Uterus (tissue), 2 donors: ENCODE data around the gene SPC25.

Experiments
- POLR2A ChIP-seq, 2 donors: fragments of 450-650 bp; IDR thresholded peaks; one replicate each; pipeline ENCODE4 v1.6.1; 2016; ENCODE audit warnings: antibody characterized with exemption in 2 of 2, mild to moderate bottlenecking in 1 of 2, moderate library complexity in 1 of 2
- TF ChIP-seq, protein P1 (sequence below), 4 experiments: fragments of 200-600 bp in 2 of 4; fragments of 450-650 bp in 2 of 4; sonication (generic) in 2 of 4; IDR thresholded peaks; one replicate each; pipeline ENCODE4 v1.5.1; 2016 to 2019; ENCODE audit warnings: antibody characterized with exemption in 4 of 4, mild to moderate bottlenecking in 2 of 4, moderate library complexity in 1 of 4

DNA sequence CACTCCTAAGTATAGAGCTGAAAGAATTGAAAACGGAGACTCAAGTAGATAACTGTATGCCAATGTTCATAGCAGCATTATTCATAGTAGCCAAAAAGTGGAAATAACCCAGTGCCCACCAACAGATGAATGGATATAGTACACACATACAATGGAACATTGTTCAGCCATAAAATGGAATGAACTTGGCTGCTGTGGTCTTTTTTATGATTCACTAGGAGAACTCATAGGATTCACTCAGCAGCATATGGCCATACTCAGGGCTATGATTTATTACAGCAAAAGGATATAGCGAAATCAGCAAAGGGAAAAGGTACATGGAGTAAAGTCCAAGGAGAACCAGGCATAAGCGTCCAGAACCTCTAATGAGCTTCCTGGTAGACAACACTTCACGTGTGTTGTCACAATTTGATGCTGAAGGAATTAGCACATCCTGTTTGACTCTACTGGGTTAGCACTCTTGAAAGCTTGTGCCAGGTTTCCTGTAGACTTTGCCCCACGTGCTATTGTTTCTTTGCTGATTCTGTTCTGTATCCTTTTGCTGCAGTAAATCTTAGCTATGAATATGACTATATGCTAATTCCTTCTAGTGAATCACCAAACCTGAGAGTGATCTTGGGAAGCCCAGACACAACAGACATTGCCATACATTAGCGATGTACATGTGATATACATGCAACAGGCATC, 15.7 kb downstream of the SPC25 start:
- TF ChIP-seq, protein P1, sequence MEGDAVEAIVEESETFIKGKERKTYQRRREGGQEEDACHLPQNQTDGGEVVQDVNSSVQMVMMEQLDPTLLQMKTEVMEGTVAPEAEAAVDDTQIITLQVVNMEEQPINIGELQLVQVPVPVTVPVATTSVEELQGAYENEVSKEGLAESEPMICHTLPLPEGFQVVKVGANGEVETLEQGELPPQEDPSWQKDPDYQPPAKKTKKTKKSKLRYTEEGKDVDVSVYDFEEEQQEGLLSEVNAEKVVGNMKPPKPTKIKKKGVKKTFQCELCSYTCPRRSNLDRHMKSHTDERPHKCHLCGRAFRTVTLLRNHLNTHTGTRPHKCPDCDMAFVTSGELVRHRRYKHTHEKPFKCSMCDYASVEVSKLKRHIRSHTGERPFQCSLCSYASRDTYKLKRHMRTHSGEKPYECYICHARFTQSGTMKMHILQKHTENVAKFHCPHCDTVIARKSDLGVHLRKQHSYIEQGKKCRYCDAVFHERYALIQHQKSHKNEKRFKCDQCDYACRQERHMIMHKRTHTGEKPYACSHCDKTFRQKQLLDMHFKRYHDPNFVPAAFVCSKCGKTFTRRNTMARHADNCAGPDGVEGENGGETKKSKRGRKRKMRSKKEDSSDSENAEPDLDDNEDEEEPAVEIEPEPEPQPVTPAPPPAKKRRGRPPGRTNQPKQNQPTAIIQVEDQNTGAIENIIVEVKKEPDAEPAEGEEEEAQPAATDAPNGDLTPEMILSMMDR (IDR thresholded peaks at IDR 0.05): no peak
- TF ChIP-seq POLR2A (IDR thresholded peaks at IDR 0.05): no peak
